Measurements from ENCODE around the gene ADAP2. TPM values are rescaled to one million over a fixed set of nuclear protein-coding genes. Genes with fewer than 3 reads are reported as not detected.
A peak's percentile ranks its signal among the peaks of the same experiment; 100 is the strongest.

ADAP2 gene
- total and polyA plus RNA-seq, 10 of the 15 experiments (the other 5 are each of a cell fraction or from before 2014, with no cell fraction given) = 0.15 to 13.6 (median 6.8) TPM

DNA sequence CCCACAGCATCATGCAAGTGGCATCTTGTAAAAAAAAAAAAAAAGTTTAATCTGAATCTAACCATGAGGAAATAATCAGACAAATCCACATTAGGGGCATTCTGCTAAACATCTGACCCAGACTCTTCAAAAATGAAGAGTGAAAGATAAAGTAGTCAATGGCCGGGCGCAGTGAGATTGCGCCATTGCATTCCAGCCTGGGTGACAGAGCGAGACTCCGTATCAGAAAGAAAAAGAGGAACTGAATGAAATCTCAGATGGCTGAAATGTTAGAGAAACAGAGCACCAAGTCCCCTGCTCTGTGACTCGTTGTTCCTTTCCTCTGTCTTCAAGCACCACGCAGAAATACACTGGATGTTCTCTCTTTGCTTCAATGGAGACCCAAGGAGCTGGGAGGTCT lies 36.4 kb downstream of the ADAP2 start:
- Histone ChIP-seq H3K27ac (ENCODE audit: control insufficient read depth, insufficient read depth) (peak overlapping the region; percentile 50; the same call in 1 of the 2 replicates), H3K4me3 (no peak overlapping the region), H3K4me2 (ENCODE audit: control insufficient read depth, insufficient read depth) (peak overlapping the region; percentile 81), H3K4me1 (ENCODE audit: control insufficient read depth, insufficient read depth, low read length) (peaks cover 39% of the 10 kb centered on the region), H2AFZ (ENCODE audit: control insufficient read depth, low read depth, low read length) (peak overlapping the region; percentile 87), H3K9me3 (replicated peaks; ENCODE audit: control insufficient read depth, insufficient read depth, low read length) (no peaks in the 10 kb centered on the region), H3K79me2 (ENCODE audit: control insufficient read depth, insufficient read depth, low read length) (no peaks in the 10 kb centered on the region), H4K20me1 (ENCODE audit: control insufficient read depth, insufficient read depth) (no peaks in the 10 kb centered on the region), H3K9ac (ENCODE audit: control insufficient read depth, insufficient read depth, low read length) (0 out of 2 replicates have a peak overlapping the region, but pooled peaks have one; percentile 29), H3K27me3 (replicated peaks in 1 of 2; ENCODE audit: control insufficient read depth in 2 of 2, insufficient read depth in 2 of 2, low read length in 1 of 2) (no peaks in the 10 kb centered on the region), H3K36me3 (ENCODE audit: control insufficient read depth in 2 of 2, insufficient read depth in 2 of 2, low read length in 1 of 2) (no peaks in the 10 kb centered on the region)
- ChIA-PET SMC1A (ENCODE audit: uncharacterized antibody, unreplicated experiment) (interaction anchor here (0.5 to 1.3 kb wide), 2 partner anchors 14 to 1151 kb away, joined by 3 to 6 read pairs; partner anchors contain the start of gene RNF135), CTCF (no interaction called here), POLR2A (no interaction called here), RAD21 (ENCODE audit: unreplicated experiment) (no interaction called here)
- WGBS (ENCODE audit: insufficient coverage, insufficient replicate concordance, low lambda C conversion rate, missing lambda C conversion rate) = 26% methylated on average over 7 of the region's 7 CpGs
- DNase-seq (ENCODE audit: low read depth, low spot score) (no peak), FAIRE-seq (no peak), ATAC-seq (peak; percentile 75)
- TF ChIP-seq, protein P1, sequence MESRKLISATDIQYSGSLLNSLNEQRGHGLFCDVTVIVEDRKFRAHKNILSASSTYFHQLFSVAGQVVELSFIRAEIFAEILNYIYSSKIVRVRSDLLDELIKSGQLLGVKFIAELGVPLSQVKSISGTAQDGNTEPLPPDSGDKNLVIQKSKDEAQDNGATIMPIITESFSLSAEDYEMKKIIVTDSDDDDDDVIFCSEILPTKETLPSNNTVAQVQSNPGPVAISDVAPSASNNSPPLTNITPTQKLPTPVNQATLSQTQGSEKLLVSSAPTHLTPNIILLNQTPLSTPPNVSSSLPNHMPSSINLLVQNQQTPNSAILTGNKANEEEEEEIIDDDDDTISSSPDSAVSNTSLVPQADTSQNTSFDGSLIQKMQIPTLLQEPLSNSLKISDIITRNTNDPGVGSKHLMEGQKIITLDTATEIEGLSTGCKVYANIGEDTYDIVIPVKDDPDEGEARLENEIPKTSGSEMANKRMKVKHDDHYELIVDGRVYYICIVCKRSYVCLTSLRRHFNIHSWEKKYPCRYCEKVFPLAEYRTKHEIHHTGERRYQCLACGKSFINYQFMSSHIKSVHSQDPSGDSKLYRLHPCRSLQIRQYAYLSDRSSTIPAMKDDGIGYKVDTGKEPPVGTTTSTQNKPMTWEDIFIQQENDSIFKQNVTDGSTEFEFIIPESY (IDR thresholded peaks at IDR 0.05) = no peak
- TF ChIP-seq TARDBP (IDR thresholded peaks at IDR 0.05; ENCODE audit: borderline replicate concordance) = no peak
- TF ChIP-seq ASH2L (IDR thresholded peaks at IDR 0.05; ENCODE audit: borderline replicate concordance, low read depth) = no peak
- no peak for TF ChIP-seq CHD1 (IDR thresholded peaks at IDR 0.05; ENCODE audit: low read depth, low read length)
- TF ChIP-seq, protein P2, sequence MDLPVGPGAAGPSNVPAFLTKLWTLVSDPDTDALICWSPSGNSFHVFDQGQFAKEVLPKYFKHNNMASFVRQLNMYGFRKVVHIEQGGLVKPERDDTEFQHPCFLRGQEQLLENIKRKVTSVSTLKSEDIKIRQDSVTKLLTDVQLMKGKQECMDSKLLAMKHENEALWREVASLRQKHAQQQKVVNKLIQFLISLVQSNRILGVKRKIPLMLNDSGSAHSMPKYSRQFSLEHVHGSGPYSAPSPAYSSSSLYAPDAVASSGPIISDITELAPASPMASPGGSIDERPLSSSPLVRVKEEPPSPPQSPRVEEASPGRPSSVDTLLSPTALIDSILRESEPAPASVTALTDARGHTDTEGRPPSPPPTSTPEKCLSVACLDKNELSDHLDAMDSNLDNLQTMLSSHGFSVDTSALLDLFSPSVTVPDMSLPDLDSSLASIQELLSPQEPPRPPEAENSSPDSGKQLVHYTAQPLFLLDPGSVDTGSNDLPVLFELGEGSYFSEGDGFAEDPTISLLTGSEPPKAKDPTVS (IDR thresholded peaks at IDR 0.05; ENCODE audit: low read depth, low read length) = no peak
- TF ChIP-seq STAT3 (IDR thresholded peaks at IDR 0.05; ENCODE audit: low read depth, low read length) = no peak
- peak; percentile 98 for TF ChIP-seq SPI1 (IDR thresholded peaks at IDR 0.05; ENCODE audit: borderline replicate concordance, insufficient read depth, low read depth, low read length)
- no peak for TF ChIP-seq MYB (IDR thresholded peaks at IDR 0.05; ENCODE audit: borderline replicate concordance, low read depth, low read length)
- no peak for TF ChIP-seq POLR2AphosphoS2 (IDR thresholded peaks at IDR 0.05; ENCODE audit: low read depth, low read length)
- TF ChIP-seq, protein P3, sequence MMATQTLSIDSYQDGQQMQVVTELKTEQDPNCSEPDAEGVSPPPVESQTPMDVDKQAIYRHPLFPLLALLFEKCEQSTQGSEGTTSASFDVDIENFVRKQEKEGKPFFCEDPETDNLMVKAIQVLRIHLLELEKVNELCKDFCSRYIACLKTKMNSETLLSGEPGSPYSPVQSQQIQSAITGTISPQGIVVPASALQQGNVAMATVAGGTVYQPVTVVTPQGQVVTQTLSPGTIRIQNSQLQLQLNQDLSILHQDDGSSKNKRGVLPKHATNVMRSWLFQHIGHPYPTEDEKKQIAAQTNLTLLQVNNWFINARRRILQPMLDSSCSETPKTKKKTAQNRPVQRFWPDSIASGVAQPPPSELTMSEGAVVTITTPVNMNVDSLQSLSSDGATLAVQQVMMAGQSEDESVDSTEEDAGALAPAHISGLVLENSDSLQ (IDR thresholded peaks at IDR 0.05) = no peak
- peak; percentile 85 for TF ChIP-seq YY1 (IDR thresholded peaks at IDR 0.05; ENCODE audit: low read depth, low read length)
- TF ChIP-seq MYC (IDR thresholded peaks at IDR 0.05; ENCODE audit: insufficient read depth, insufficient read length, insufficient replicate concordance, low read length, severe bottlenecking) = no peak
- 0 out of 2 replicates have a peak, but pooled peaks have one; percentile 29 for TF ChIP-seq PAX5 (IDR thresholded peaks at IDR 0.05; ENCODE audit: borderline replicate concordance, low read depth, low read length)
- TF ChIP-seq CREB1 (IDR thresholded peaks at IDR 0.05; ENCODE audit: low read depth) = peak; percentile 35; the same call in 1 of the 2 replicates
- TF ChIP-seq TCF12 (IDR thresholded peaks at IDR 0.05; ENCODE audit: low read depth, low read length) = no peak
- intact Hi-C loops (cut with micrococcal nuclease; ENCODE audit: unreplicated experiment) (no loop called here), in situ Hi-C loops (cut with MboI) (no loop called here)
- no TSS peak for BruUV-seq (replicated peaks)

Data from GM12878 (cell line).